ENCODE results near the gene CYFIP2.

Gene CYFIP2

GRCh38 chr5:157358871-157359270, 92.9 kb downstream of the CYFIP2 start:
- DNase-seq (ENCODE audit: low read depth) = no peak

GRCh38 chr5:157359356-157360055, 93.6 kb downstream of the CYFIP2 start:
- no peak for DNase-seq (ENCODE audit: low read depth)

- no peak for DNase-seq (ENCODE audit: low read depth)
Observed at GRCh38 chr5:157362012-157362411, 96.1 kb downstream of the CYFIP2 start.

- no peak for DNase-seq (ENCODE audit: low read depth)
Observed at GRCh38 chr5:157362502-157362901, 96.6 kb downstream of the CYFIP2 start.

- DNase-seq (ENCODE audit: low read depth) = no peak
Observed at GRCh38 chr5:157362982-157363381, 97.1 kb downstream of the CYFIP2 start.

- DNase-seq (ENCODE audit: low read depth) = no peak
Observed at GRCh38 chr5:157365732-157366131, 99.8 kb downstream of the CYFIP2 start.

- no peak for DNase-seq (ENCODE audit: low read depth)
Observed at GRCh38 chr5:157366741-157367674, 101.1 kb downstream of the CYFIP2 start.

- DNase-seq (ENCODE audit: low read depth) = no peak
Observed at GRCh38 chr5:157369507-157369906, 103.6 kb downstream of the CYFIP2 start.

GRCh38 chr5:157370967-157371366, 105.0 kb downstream of the CYFIP2 start:
- DNase-seq (ENCODE audit: low read depth) = no peak

GRCh38 chr5:157371655-157372471, 105.9 kb downstream of the CYFIP2 start:
- no peak for DNase-seq (ENCODE audit: low read depth)

- DNase-seq (ENCODE audit: low read depth) = no peak
Observed at GRCh38 chr5:157372472-157372822, 106.5 kb downstream of the CYFIP2 start.

GRCh38 chr5:157378509-157378908, 112.6 kb downstream of the CYFIP2 start:
- DNase-seq (ENCODE audit: low read depth) = no peak

GRCh38 chr5:157379983-157380382, 114.1 kb downstream of the CYFIP2 start:
- no peak for DNase-seq (ENCODE audit: low read depth)

- DNase-seq (ENCODE audit: low read depth) = no peak
Observed at GRCh38 chr5:157381746-157382145, 115.8 kb downstream of the CYFIP2 start.

- DNase-seq (ENCODE audit: low read depth) = no peak
Observed at GRCh38 chr5:157382996-157383800, 117.3 kb downstream of the CYFIP2 start.

- peak; percentile 99 for DNase-seq (ENCODE audit: low read depth)
Observed at GRCh38 chr5:157384971-157385709, 119.2 kb downstream of the CYFIP2 start.

GRCh38 chr5:157387041-157387563, 121.2 kb downstream of the CYFIP2 start:
- DNase-seq (ENCODE audit: low read depth) = no peak

GRCh38 chr5:157387683-157388093, 121.8 kb downstream of the CYFIP2 start:
- DNase-seq (ENCODE audit: low read depth) = peak; percentile 89

- no peak for DNase-seq (ENCODE audit: low read depth)
Observed at GRCh38 chr5:157388111-157388710, 122.3 kb downstream of the CYFIP2 start.

GRCh38 chr5:157389103-157389502, 123.2 kb downstream of the CYFIP2 start:
- no peak for DNase-seq (ENCODE audit: low read depth)
